NB4 (cell line): Measurements from ENCODE around the gene PIR.

Experiments used
- DNase-seq: peaks from one replicate; pipeline ENCODE4 v3.0.0; 2010; ENCODE audit warnings: low read depth
- H3K4me3 ChIP-seq: one replicate; pipeline ENCODE4 v1.5.1; 2011; ENCODE audit warnings: mild to moderate bottlenecking, low read depth, low read length, moderate library complexity
- CTCF ChIP-seq: IDR thresholded peaks from one replicate; pipeline ENCODE4 v1.5.1; 2012; ENCODE audit warnings: low read depth, low read length
- MAX ChIP-seq: IDR thresholded peaks from 2 replicates; pipeline ENCODE4 v1.6.1; 2011; ENCODE audit warnings: low read depth, low read length
- MYC ChIP-seq: IDR thresholded peaks from 2 replicates; pipeline ENCODE4 v1.6.1; 2011; ENCODE audit warnings: low read depth, low read length
- POLR2A ChIP-seq: IDR thresholded peaks from 2 replicates; pipeline ENCODE4 v1.6.1; 2011; ENCODE audit warnings: mild to moderate bottlenecking; ENCODE audit not compliant: insufficient read length; ENCODE audit errors: extremely low read depth

The PIR gene

GRCh38 chrX:15493118-15493962, at the start of gene PIR:
TSS of gene PIR (minus strand) at chrX:15493333. CDS start at chrX:15491257, 2,076 bp downstream.
- peak within 1 kb of the TSS; percentile 59 for H3K4me3 ChIP-seq
- DNase-seq, result peak; percentile 83
- TF ChIP-seq MAX, result peak; percentile 27; the same call in 1 of the 2 replicates
- no peak for TF ChIP-seq POLR2A
- TF ChIP-seq CTCF, result peak; percentile 14

GRCh38 chrX:15530318-15530717, 37.2 kb upstream of the PIR start:
- TF ChIP-seq CTCF (no peak), MAX (no peak)
- no peak for DNase-seq
- H3K4me3 ChIP-seq, result no peak overlapping the region

GRCh38 chrX:15529165-15529564, 36.0 kb upstream of the PIR start:
- no peak overlapping the region for H3K4me3 ChIP-seq
- DNase-seq, result peak; percentile 14
- TF ChIP-seq MYC (no peak), POLR2A (no peak), MAX (no peak), CTCF (no peak)

- no peak overlapping the region for H3K4me3 ChIP-seq
- no peak for DNase-seq
- TF ChIP-seq MYC (no peak), MAX (no peak)
Observed at GRCh38 chrX:15525664-15526416, 32.7 kb upstream of the PIR start.

- DNase-seq, result no peak
- no peak overlapping the region for H3K4me3 ChIP-seq
- TF ChIP-seq MAX (no peak), CTCF (no peak), POLR2A (no peak), MYC (no peak)
Observed at GRCh38 chrX:15524417-15524816, 31.3 kb upstream of the PIR start.

GRCh38 chrX:15523088-15523487, 30.0 kb upstream of the PIR start:
- no peak for TF ChIP-seq POLR2A
- TF ChIP-seq MYC, result no peak
- TF ChIP-seq CTCF, result no peak
- no peak overlapping the region for H3K4me3 ChIP-seq
- no peak for DNase-seq
